SK-N-SH treated with all-trans-retinoic acid at 6 μM for 48 hours (cell line): ENCODE measurements around the gene C22orf23.

Experiments used
- ATAC-seq: fragments of 200-7000 bp; cut with Tn5 transposase; 3 replicates; pipeline ENCODE4 v1.9.1; 2020; ENCODE audit warnings: mild to moderate bottlenecking, moderate library complexity
- ARNTL ChIP-seq: fragments of 450-650 bp; formaldehyde crosslinking; IDR thresholded peaks from 2 replicates; pipeline ENCODE4 v1.5.0; 2020; ENCODE audit warnings: low read depth, mild to moderate bottlenecking, moderate library complexity, borderline replicate concordance
- BACH2 ChIP-seq: fragments of 250-450 bp; sonication (Bioruptor Pico); IDR thresholded peaks from 2 replicates; pipeline ENCODE4 v1.9.0; 2021; ENCODE audit warnings: mild to moderate bottlenecking, borderline replicate concordance
- CSDC2 ChIP-seq: fragments of 250-450 bp; sonication (Bioruptor Pico); IDR thresholded peaks from 2 replicates; pipeline ENCODE4 v1.5.0; 2020; ENCODE audit warnings: mild to moderate bottlenecking, moderate library complexity
- ESRRG ChIP-seq: fragments of 250-450 bp; sonication (Bioruptor Pico); IDR thresholded peaks from 2 replicates; pipeline ENCODE4 v1.6.1; 2021; ENCODE audit warnings: mild to moderate bottlenecking
- GLIS3 ChIP-seq: fragments of 250-450 bp; sonication (Bioruptor Pico); IDR thresholded peaks from 2 replicates; pipeline ENCODE4 v1.5.0; 2020; ENCODE audit warnings: mild to moderate bottlenecking, moderate library complexity
- OSR1 ChIP-seq: fragments of 250-450 bp; sonication (Bioruptor Pico); IDR thresholded peaks from 2 replicates; pipeline ENCODE4 v1.8.0; 2022; ENCODE audit warnings: moderate library complexity, mild to moderate bottlenecking, inconsistent platforms
- PPARA ChIP-seq: fragments of 250-450 bp; sonication (Bioruptor Pico); IDR thresholded peaks from 2 replicates; pipeline ENCODE4 v1.5.0; 2020; ENCODE audit warnings: mild to moderate bottlenecking, borderline replicate concordance
- SNAI2 ChIP-seq: fragments of 250-450 bp; sonication (Bioruptor Pico); IDR thresholded peaks from 2 replicates; pipeline ENCODE4 v1.5.0; 2020; ENCODE audit warnings: mild to moderate bottlenecking, moderate library complexity
- TCF4 ChIP-seq: fragments of 250-450 bp; sonication (Bioruptor Pico); IDR thresholded peaks from 2 replicates; pipeline ENCODE4 v1.8.0; 2021; ENCODE audit warnings: mild to moderate bottlenecking, moderate library complexity, borderline replicate concordance
- TOX ChIP-seq: fragments of 250-450 bp; sonication (Bioruptor Pico); IDR thresholded peaks from 2 replicates; pipeline ENCODE4 v1.8.0; 2021; ENCODE audit warnings: mild to moderate bottlenecking, moderate library complexity, borderline replicate concordance
- ZC3H10 ChIP-seq: fragments of 250-450 bp; sonication (Bioruptor Pico); IDR thresholded peaks from 2 replicates; pipeline ENCODE4 v1.5.1; 2021; ENCODE audit warnings: mild to moderate bottlenecking, moderate library complexity
- ZFP3 ChIP-seq: fragments of 250-450 bp; sonication (Bioruptor Pico); IDR thresholded peaks from 2 replicates; pipeline ENCODE4 v1.5.0; 2020; ENCODE audit warnings: mild to moderate bottlenecking, moderate library complexity
- ZFP30 ChIP-seq: fragments of 450-650 bp; formaldehyde crosslinking; IDR thresholded peaks from 2 replicates; pipeline ENCODE4 v1.5.0; 2022; ENCODE audit warnings: mild to moderate bottlenecking, moderate library complexity
- ZNF565 ChIP-seq: fragments of 450-650 bp; formaldehyde crosslinking; conservative IDR thresholded peaks from 2 replicates; pipeline ENCODE4 v1.5.0; 2020; ENCODE audit warnings: low read depth, mild to moderate bottlenecking, moderate library complexity
- ZNF70 ChIP-seq: fragments of 450-650 bp; formaldehyde crosslinking; IDR thresholded peaks from 2 replicates; pipeline ENCODE4 v1.5.0; 2020; ENCODE audit warnings: mild to moderate bottlenecking, moderate library complexity
- ZNF8 ChIP-seq: fragments of 450-650 bp; formaldehyde crosslinking; IDR thresholded peaks from 2 replicates; pipeline ENCODE4 v1.5.0; 2020; ENCODE audit warnings: mild to moderate bottlenecking, moderate library complexity
- TF ChIP-seq, protein P1 (sequence below): fragments of 250-450 bp; sonication (Bioruptor Pico); IDR thresholded peaks from 2 replicates; pipeline ENCODE4 v1.8.0; 2021; ENCODE audit warnings: low read depth, mild to moderate bottlenecking, moderate library complexity, borderline replicate concordance
- TF ChIP-seq, protein P2 (sequence below): fragments of 250-450 bp; sonication (Bioruptor Pico); IDR thresholded peaks from 2 replicates; pipeline ENCODE4 v1.5.1; 2021; ENCODE audit warnings: mild to moderate bottlenecking, moderate library complexity
- TF ChIP-seq, protein P3 (sequence below): fragments of 250-450 bp; sonication (Bioruptor Pico); IDR thresholded peaks from 2 replicates; pipeline ENCODE4 v1.8.0; 2020; ENCODE audit warnings: mild to moderate bottlenecking, moderate library complexity, borderline replicate concordance
- TF ChIP-seq, protein P4 (sequence below): fragments of 250-450 bp; sonication (Bioruptor Pico); IDR thresholded peaks from 2 replicates; pipeline ENCODE4 v1.5.0; 2020; ENCODE audit warnings: mild to moderate bottlenecking, moderate library complexity

C22orf23 gene

DNA sequence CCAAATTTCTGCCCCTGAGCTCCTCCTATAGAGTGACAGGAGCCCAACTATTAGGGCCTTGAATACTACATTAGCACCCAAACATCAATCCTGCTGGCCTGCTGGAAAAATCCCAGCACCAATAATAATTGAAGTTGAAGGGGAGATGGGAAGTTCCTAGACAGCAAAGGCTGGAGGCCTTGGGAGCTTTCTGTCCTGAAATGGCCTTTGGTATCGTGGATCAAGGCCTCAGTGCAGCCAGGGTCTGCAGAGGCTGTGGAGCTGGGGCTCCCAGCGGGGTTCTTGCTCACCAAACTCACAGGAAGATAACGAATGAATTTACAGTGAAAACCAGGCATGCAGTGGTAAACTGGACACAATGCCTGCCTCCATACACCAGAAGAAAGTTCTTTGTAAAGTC is 56.5 kb downstream of the C22orf23 start:
- TF ChIP-seq, protein P1, sequence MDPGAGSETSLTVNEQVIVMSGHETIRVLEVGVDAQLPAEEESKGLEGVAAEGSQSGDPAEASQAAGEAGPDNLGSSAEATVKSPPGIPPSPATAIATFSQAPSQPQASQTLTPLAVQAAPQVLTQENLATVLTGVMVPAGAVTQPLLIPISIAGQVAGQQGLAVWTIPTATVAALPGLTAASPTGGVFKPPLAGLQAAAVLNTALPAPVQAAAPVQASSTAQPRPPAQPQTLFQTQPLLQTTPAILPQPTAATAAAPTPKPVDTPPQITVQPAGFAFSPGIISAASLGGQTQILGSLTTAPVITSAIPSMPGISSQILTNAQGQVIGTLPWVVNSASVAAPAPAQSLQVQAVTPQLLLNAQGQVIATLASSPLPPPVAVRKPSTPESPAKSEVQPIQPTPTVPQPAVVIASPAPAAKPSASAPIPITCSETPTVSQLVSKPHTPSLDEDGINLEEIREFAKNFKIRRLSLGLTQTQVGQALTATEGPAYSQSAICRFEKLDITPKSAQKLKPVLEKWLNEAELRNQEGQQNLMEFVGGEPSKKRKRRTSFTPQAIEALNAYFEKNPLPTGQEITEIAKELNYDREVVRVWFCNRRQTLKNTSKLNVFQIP (CRISPR knock-in tag): no peak
- TF ChIP-seq TOX (CRISPR knock-in tag): no peak
- no peak for TF ChIP-seq OSR1 (CRISPR knock-in tag)
- no peak for ATAC-seq

DNA sequence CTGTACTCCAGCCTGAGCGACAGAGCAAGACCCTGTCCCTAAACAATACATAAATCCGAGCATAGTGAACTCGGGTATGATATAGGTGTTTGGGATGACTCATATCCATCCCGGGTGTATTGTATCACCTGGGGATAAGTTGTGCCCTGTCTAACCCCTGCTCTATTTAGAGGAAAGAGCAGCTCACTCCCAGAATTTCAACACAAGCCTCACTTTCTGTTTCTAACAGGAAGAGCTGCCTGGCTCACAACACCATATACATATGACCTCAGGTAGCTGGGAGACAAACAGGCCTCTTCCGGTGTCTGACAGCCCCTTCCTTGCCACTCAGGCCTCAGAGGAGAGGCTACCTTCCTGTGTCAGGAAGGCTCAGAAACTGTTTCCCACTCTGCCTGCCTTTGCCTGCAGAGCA is 57.2 kb downstream of the C22orf23 start:
- ATAC-seq: no peak; the same call in 2 of the 3 replicates
- no peak for TF ChIP-seq TOX (CRISPR knock-in tag)
- no peak for TF ChIP-seq ZFP3
- TF ChIP-seq, protein P2, sequence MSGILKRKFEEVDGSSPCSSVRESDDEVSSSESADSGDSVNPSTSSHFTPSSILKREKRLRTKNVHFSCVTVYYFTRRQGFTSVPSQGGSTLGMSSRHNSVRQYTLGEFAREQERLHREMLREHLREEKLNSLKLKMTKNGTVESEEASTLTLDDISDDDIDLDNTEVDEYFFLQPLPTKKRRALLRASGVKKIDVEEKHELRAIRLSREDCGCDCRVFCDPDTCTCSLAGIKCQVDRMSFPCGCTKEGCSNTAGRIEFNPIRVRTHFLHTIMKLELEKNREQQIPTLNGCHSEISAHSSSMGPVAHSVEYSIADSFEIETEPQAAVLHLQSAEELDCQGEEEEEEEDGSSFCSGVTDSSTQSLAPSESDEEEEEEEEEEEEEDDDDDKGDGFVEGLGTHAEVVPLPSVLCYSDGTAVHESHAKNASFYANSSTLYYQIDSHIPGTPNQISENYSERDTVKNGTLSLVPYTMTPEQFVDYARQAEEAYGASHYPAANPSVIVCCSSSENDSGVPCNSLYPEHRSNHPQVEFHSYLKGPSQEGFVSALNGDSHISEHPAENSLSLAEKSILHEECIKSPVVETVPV (CRISPR knock-in tag): no peak
- TF ChIP-seq PPARA (CRISPR knock-in tag): no peak
- no peak for TF ChIP-seq ZNF565
- TF ChIP-seq SNAI2: no peak
- TF ChIP-seq, protein P1 (CRISPR knock-in tag): no peak
- no peak for TF ChIP-seq ARNTL (CRISPR knock-in tag)
- no peak for TF ChIP-seq CSDC2 (CRISPR knock-in tag)
- TF ChIP-seq, protein P3, sequence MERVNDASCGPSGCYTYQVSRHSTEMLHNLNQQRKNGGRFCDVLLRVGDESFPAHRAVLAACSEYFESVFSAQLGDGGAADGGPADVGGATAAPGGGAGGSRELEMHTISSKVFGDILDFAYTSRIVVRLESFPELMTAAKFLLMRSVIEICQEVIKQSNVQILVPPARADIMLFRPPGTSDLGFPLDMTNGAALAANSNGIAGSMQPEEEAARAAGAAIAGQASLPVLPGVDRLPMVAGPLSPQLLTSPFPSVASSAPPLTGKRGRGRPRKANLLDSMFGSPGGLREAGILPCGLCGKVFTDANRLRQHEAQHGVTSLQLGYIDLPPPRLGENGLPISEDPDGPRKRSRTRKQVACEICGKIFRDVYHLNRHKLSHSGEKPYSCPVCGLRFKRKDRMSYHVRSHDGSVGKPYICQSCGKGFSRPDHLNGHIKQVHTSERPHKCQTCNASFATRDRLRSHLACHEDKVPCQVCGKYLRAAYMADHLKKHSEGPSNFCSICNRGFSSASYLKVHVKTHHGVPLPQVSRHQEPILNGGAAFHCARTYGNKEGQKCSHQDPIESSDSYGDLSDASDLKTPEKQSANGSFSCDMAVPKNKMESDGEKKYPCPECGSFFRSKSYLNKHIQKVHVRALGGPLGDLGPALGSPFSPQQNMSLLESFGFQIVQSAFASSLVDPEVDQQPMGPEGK (CRISPR knock-in tag): no peak
- no peak for TF ChIP-seq ZC3H10 (CRISPR knock-in tag)
- TF ChIP-seq ESRRG (CRISPR knock-in tag): no peak
- no peak for TF ChIP-seq TCF4 (CRISPR knock-in tag)
- TF ChIP-seq OSR1 (CRISPR knock-in tag): no peak
- no peak for TF ChIP-seq GLIS3 (CRISPR knock-in tag)
- no peak for TF ChIP-seq BACH2 (CRISPR knock-in tag)
- TF ChIP-seq ZNF70: no peak
- no peak for TF ChIP-seq ZFP30 (CRISPR knock-in tag)

DNA sequence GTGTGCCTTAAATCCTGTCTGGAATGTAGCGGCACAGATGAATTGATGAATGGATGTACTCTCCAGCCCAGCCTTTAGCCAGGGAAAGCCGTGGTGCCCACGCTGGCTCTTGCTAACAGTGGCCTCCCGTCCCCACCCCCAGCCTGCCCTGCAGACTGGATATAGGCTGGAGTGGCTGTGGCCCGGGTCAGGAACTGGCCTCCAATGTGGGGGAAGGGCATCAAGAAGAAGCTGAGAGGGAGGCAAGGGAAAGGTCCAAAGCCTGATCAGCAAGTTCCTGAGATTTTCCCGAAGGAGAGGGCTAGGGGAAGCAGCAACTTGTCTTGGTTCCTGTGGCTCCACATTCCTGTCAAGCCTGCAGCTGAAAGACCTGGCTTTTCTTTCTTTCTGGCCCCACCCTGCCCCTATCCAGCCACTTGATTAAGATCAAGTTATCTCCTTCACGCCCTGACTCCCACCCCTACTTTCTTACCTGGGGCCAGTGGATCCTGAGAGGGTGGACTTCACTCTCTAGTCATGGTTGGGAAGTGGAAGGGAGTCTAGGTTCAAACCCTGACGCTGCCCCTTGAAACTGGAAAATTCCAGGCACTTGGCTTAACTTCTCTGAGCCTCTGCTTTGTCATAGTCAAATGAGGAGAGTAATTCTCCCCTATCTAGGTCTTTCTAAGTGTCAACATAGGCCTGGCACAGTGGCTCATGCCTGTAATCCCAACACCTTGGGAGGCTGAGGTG is 58.3 kb downstream of the C22orf23 start:
- ATAC-seq: no peak
- no peak for TF ChIP-seq TOX (CRISPR knock-in tag)
- no peak for TF ChIP-seq ZNF8 (CRISPR knock-in tag)
- no peak for TF ChIP-seq ESRRG (CRISPR knock-in tag)
- TF ChIP-seq ZNF565: no peak
- no peak for TF ChIP-seq ZFP30 (CRISPR knock-in tag)
- no peak for TF ChIP-seq PPARA (CRISPR knock-in tag)
- no peak for TF ChIP-seq SNAI2
- TF ChIP-seq, all 23 proteins: peak for 0

DNA sequence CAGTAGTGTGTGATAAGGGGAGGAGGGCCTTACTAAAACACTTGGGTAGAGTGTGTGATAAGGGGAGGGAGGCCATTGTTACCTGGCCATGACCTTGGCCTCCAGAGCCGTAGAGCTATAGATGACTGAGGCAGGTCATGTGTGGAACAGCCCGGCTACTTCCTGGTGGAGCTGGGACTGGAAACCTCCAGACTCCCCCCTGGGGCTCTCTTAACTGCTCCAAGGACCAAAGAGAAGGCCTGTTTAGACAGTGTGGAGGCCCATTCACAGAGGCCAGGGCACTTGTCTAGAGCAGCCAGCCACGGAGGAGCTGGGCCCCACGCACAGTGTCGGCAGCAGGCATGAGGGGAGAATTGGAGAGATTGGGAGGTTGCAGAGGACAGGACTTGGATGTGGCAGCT is 59.8 kb downstream of the C22orf23 start:
- no peak for ATAC-seq
- no peak for TF ChIP-seq BACH2 (CRISPR knock-in tag)
- no peak for TF ChIP-seq TOX (CRISPR knock-in tag)
- TF ChIP-seq, protein P2 (CRISPR knock-in tag): no peak
- no peak for TF ChIP-seq PPARA (CRISPR knock-in tag)
- TF ChIP-seq, protein P3 (CRISPR knock-in tag): no peak
- TF ChIP-seq TCF4 (CRISPR knock-in tag): no peak
- TF ChIP-seq ZNF70: no peak
- no peak for TF ChIP-seq ZNF8 (CRISPR knock-in tag)
- TF ChIP-seq ZFP3: no peak
- TF ChIP-seq, protein P4, sequence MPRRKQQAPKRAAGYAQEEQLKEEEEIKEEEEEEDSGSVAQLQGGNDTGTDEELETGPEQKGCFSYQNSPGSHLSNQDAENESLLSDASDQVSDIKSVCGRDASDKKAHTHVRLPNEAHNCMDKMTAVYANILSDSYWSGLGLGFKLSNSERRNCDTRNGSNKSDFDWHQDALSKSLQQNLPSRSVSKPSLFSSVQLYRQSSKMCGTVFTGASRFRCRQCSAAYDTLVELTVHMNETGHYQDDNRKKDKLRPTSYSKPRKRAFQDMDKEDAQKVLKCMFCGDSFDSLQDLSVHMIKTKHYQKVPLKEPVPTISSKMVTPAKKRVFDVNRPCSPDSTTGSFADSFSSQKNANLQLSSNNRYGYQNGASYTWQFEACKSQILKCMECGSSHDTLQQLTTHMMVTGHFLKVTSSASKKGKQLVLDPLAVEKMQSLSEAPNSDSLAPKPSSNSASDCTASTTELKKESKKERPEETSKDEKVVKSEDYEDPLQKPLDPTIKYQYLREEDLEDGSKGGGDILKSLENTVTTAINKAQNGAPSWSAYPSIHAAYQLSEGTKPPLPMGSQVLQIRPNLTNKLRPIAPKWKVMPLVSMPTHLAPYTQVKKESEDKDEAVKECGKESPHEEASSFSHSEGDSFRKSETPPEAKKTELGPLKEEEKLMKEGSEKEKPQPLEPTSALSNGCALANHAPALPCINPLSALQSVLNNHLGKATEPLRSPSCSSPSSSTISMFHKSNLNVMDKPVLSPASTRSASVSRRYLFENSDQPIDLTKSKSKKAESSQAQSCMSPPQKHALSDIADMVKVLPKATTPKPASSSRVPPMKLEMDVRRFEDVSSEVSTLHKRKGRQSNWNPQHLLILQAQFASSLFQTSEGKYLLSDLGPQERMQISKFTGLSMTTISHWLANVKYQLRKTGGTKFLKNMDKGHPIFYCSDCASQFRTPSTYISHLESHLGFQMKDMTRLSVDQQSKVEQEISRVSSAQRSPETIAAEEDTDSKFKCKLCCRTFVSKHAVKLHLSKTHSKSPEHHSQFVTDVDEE: no peak
- TF ChIP-seq CSDC2 (CRISPR knock-in tag): no peak
